ENCODE data around the gene THSD4.
"Not testable (repeated sequence)": the region's sequence is repeated elsewhere in the genome, so short reads cannot be mapped to it uniquely, and the experiment has no call there.

The THSD4 gene

GRCh38 chr15:71198846-71199245 is 83.6 kb downstream of the THSD4 start:
- Histone ChIP-seq H3K9me3 (replicated peaks; ENCODE audit: low read length) (no peaks in the 10 kb centered on the region), H3K4me1 (ENCODE audit: control insufficient read depth, insufficient read depth, low read length) (peaks cover 4% of the 10 kb centered on the region), H3K4me2 (ENCODE audit: low read length) (no peak overlapping the region), H3K9ac (ENCODE audit: low read depth, low read length) (no peak overlapping the region), H3K36me3 (ENCODE audit: insufficient read depth, low read length) (no peaks in the 10 kb centered on the region), H3K27me3 (ENCODE audit: control insufficient read depth, insufficient read depth, low read length) (no peaks in the 10 kb centered on the region), H3K4me3 (ENCODE audit: low read length) (no peak overlapping the region)

- peaks cover 4% of the 10 kb centered on the region for H3K4me1 ChIP-seq (ENCODE audit: control insufficient read depth, insufficient read depth, low read length)
- H3K4me2 ChIP-seq (ENCODE audit: low read length): no peak overlapping the region
- H3K4me3 ChIP-seq (ENCODE audit: low read length): no peak overlapping the region
- no peaks in the 10 kb centered on the region for H3K27me3 ChIP-seq (ENCODE audit: control insufficient read depth, insufficient read depth, low read length)
- no peaks in the 10 kb centered on the region for H3K36me3 ChIP-seq (ENCODE audit: insufficient read depth, low read length)
- no peak overlapping the region for H3K9ac ChIP-seq (ENCODE audit: low read depth, low read length)
- no peaks in the 10 kb centered on the region for H3K9me3 ChIP-seq (replicated peaks; ENCODE audit: low read length)
Observed at GRCh38 chr15:71199384-71200351, 84.4 kb downstream of the THSD4 start.

- Histone ChIP-seq H3K9ac (ENCODE audit: low read depth, low read length) (no peak overlapping the region), H3K36me3 (ENCODE audit: insufficient read depth, low read length) (no peaks in the 10 kb centered on the region), H3K4me2 (ENCODE audit: low read length) (no peak overlapping the region), H3K9me3 (replicated peaks; ENCODE audit: low read length) (no peaks in the 10 kb centered on the region), H3K27me3 (ENCODE audit: control insufficient read depth, insufficient read depth, low read length) (no peaks in the 10 kb centered on the region), H3K4me3 (ENCODE audit: low read length) (no peak overlapping the region), H3K4me1 (ENCODE audit: control insufficient read depth, insufficient read depth, low read length) (peaks cover 4% of the 10 kb centered on the region)
Observed at GRCh38 chr15:71201477-71201876, 86.2 kb downstream of the THSD4 start.

- Histone ChIP-seq H3K27me3 (ENCODE audit: control insufficient read depth, insufficient read depth, low read length) (no peaks in the 10 kb centered on the region), H3K9me3 (replicated peaks; ENCODE audit: low read length) (no peaks in the 10 kb centered on the region), H3K36me3 (ENCODE audit: insufficient read depth, low read length) (no peaks in the 10 kb centered on the region), H3K4me1 (ENCODE audit: control insufficient read depth, insufficient read depth, low read length) (peaks cover 4% of the 10 kb centered on the region), H3K9ac (ENCODE audit: low read depth, low read length) (no peak overlapping the region), H3K4me2 (ENCODE audit: low read length) (no peak overlapping the region), H3K4me3 (ENCODE audit: low read length) (no peak overlapping the region)
Observed at GRCh38 chr15:71202712-71203111, 87.4 kb downstream of the THSD4 start.

- H3K4me1 ChIP-seq (ENCODE audit: control insufficient read depth, insufficient read depth, low read length): peaks cover 6% of the 10 kb centered on the region
- H3K36me3 ChIP-seq (ENCODE audit: insufficient read depth, low read length): no peaks in the 10 kb centered on the region
- no peak overlapping the region for H3K4me2 ChIP-seq (ENCODE audit: low read length)
Observed at GRCh38 chr15:71203586-71204474, 88.6 kb downstream of the THSD4 start.

GRCh38 chr15:71207141-71207540 is 91.9 kb downstream of the THSD4 start:
- Histone ChIP-seq H3K9ac (ENCODE audit: low read depth, low read length) (no peak overlapping the region), H3K27me3 (ENCODE audit: control insufficient read depth, insufficient read depth, low read length) (no peaks in the 10 kb centered on the region), H3K4me1 (ENCODE audit: control insufficient read depth, insufficient read depth, low read length) (peaks cover 6% of the 10 kb centered on the region), H3K4me2 (ENCODE audit: low read length) (no peak overlapping the region), H3K9me3 (replicated peaks; ENCODE audit: low read length) (no peaks in the 10 kb centered on the region), H3K36me3 (ENCODE audit: insufficient read depth, low read length) (no peaks in the 10 kb centered on the region), H3K4me3 (ENCODE audit: low read length) (no peak overlapping the region)

More at GRCh38 chr15:71203586-71204474, 88.6 kb downstream of the THSD4 start:
- Histone ChIP-seq H3K4me3 (ENCODE audit: low read length) (no peak overlapping the region), H3K27me3 (ENCODE audit: control insufficient read depth, insufficient read depth, low read length) (no peaks in the 10 kb centered on the region), H3K9ac (ENCODE audit: low read depth, low read length) (no peak overlapping the region), H3K9me3 (replicated peaks; ENCODE audit: low read length) (no peaks in the 10 kb centered on the region)

- no peak overlapping the region for H3K4me3 ChIP-seq (ENCODE audit: low read length)
- H3K27me3 ChIP-seq (ENCODE audit: control insufficient read depth, insufficient read depth, low read length): no peaks in the 10 kb centered on the region
- peaks cover 3% of the 10 kb centered on the region for H3K4me1 ChIP-seq (ENCODE audit: control insufficient read depth, insufficient read depth, low read length)
- no peak overlapping the region for H3K9ac ChIP-seq (ENCODE audit: low read depth, low read length)
- H3K4me2 ChIP-seq (ENCODE audit: low read length): no peak overlapping the region
- H3K9me3 ChIP-seq (replicated peaks; ENCODE audit: low read length): no peaks in the 10 kb centered on the region
- H3K36me3 ChIP-seq (ENCODE audit: insufficient read depth, low read length): peaks cover 2% of the 10 kb centered on the region
Observed at GRCh38 chr15:71212146-71212545, 96.9 kb downstream of the THSD4 start.

- H3K27me3 ChIP-seq (ENCODE audit: control insufficient read depth, insufficient read depth, low read length); H3K4me1 ChIP-seq (ENCODE audit: control insufficient read depth, insufficient read depth, low read length); H3K9me3 ChIP-seq (replicated peaks; ENCODE audit: low read length); H3K9ac ChIP-seq (ENCODE audit: low read depth, low read length); H3K36me3 ChIP-seq (ENCODE audit: insufficient read depth, low read length); H3K4me3 ChIP-seq (ENCODE audit: low read length); H3K4me2 ChIP-seq (ENCODE audit: low read length): not testable (repeated sequence)
Observed at GRCh38 chr15:71213943-71214342, 98.7 kb downstream of the THSD4 start.

GRCh38 chr15:71215126-71215894 is 100.0 kb downstream of the THSD4 start:
- Histone ChIP-seq H3K4me1 (ENCODE audit: control insufficient read depth, insufficient read depth, low read length) (peaks cover 9% of the 10 kb centered on the region), H3K9ac (ENCODE audit: low read depth, low read length) (no peak overlapping the region), H3K9me3 (replicated peaks; ENCODE audit: low read length) (no peaks in the 10 kb centered on the region), H3K4me2 (ENCODE audit: low read length) (no peak overlapping the region), H3K4me3 (ENCODE audit: low read length) (no peak overlapping the region), H3K27me3 (ENCODE audit: control insufficient read depth, insufficient read depth, low read length) (no peaks in the 10 kb centered on the region), H3K36me3 (ENCODE audit: insufficient read depth, low read length) (peaks cover 3% of the 10 kb centered on the region)

- H3K4me2 ChIP-seq (ENCODE audit: low read length): no peak overlapping the region
- H3K4me1 ChIP-seq (ENCODE audit: control insufficient read depth, insufficient read depth, low read length): peaks cover 9% of the 10 kb centered on the region
- peaks cover 3% of the 10 kb centered on the region for H3K36me3 ChIP-seq (ENCODE audit: insufficient read depth, low read length)
- no peak overlapping the region for H3K4me3 ChIP-seq (ENCODE audit: low read length)
- H3K27me3 ChIP-seq (ENCODE audit: control insufficient read depth, insufficient read depth, low read length): no peaks in the 10 kb centered on the region
- no peaks in the 10 kb centered on the region for H3K9me3 ChIP-seq (replicated peaks; ENCODE audit: low read length)
- H3K9ac ChIP-seq (ENCODE audit: low read depth, low read length): no peak overlapping the region
Observed at GRCh38 chr15:71218272-71218805, 103.1 kb downstream of the THSD4 start.

GRCh38 chr15:71219101-71219500 is 103.8 kb downstream of the THSD4 start:
- Histone ChIP-seq H3K4me1 (ENCODE audit: control insufficient read depth, insufficient read depth, low read length) (peaks cover 9% of the 10 kb centered on the region), H3K36me3 (ENCODE audit: insufficient read depth, low read length) (peaks cover 3% of the 10 kb centered on the region), H3K9ac (ENCODE audit: low read depth, low read length) (no peak overlapping the region), H3K27me3 (ENCODE audit: control insufficient read depth, insufficient read depth, low read length) (no peaks in the 10 kb centered on the region), H3K9me3 (replicated peaks; ENCODE audit: low read length) (no peaks in the 10 kb centered on the region), H3K4me3 (ENCODE audit: low read length) (no peak overlapping the region), H3K4me2 (ENCODE audit: low read length) (no peak overlapping the region)

All from skeletal muscle satellite cell (primary cell).